ENCODE measurements around the gene SPG11.

The SPG11 gene

DNA sequence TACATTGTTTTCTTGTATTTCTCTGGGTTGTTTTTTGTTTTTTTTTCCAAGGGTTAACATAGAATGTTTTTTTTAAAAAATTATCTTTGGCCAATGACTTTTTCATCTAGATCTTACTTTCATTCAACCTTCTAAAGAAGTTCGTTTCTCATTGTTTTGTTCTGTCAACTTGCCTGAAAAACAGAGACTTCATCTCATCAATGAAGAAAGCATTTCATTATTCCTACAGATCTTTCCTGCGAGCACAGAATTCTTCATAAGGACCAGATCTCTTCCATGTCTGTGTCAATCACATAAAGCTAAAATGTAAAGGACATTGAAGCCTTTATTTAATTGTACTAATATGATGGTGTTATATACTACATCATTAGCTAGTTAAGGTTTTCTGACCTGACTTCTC is 136.2 kb downstream of the SPG11 start:
- DNase-seq = no peak

DNA sequence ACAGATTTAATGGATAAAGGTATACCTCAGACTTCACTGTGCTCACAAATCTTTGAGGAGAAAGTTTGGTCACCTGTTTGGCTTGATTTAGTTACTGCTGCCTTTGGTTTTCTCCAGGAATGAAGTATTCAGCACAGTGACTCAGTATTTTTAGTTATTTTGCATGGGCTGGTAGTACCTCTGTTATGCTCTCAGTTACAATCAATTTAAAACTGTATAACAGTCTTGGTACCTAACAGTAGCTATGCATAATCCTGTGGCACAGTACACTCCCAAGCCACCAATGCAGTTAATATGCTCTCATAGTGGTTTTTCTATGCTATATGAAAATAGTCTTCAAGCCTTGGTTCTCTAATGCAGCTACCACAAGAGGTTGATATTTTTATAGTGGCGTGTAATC is 138.4 kb downstream of the SPG11 start:
- no peak for DNase-seq

DNA sequence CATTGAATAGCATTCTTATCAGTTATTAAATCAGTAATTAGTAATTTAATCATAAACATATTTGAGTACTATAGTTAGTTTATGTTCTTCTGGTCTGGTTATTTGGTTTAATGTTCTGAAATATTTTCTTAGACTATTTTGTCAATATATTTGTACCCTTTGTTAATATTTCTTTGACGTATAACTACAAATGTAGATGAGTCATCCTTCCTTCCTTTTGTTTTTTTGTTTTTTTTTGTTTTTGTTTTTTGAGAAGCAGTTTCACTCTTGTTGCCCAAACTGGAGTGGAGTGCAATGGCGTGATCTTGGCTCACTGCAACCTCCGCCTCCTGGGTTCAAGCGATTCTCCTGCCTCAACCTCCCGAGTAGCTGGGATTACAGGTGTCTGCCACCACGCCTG is 143.9 kb downstream of the SPG11 start:
- no peak for DNase-seq

DNA sequence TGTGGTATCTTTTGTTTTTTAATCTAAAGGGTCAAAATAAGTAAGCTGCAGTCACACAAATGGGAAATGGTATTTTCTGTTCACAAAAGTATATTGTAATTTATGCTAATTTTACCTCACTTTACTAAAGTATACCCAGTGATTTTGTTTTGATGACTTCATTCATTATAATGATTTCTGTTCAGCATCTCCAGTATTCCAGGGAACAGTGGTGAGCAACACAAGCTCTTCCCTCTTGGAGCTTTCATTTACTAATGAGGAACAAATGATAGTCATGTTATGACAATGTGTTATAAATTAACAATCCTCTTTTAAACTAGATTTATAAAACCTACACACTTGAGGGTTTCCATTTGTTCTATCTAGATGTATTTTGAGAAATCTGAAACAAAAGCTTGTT is 147.0 kb downstream of the SPG11 start:
- no peak for DNase-seq
